Cardiac fibroblast (primary cell): ENCODE results near the gene B4GALT5.
"Not testable (repeated sequence)": the region's sequence is repeated elsewhere in the genome, so short reads cannot be mapped to it uniquely, and the experiment has no call there.

Experiments
- DNase-seq, 2 donors: peaks; one replicate each; pipeline versions ENCODE4 v3.0.0 to v3.0.0-alpha.2; 2010; ENCODE audit warnings: low read depth in 2 of 2
- H3K4me3 ChIP-seq, 2 donors: replicated peaks in 1 of 2; 1 replicate in 1 of 2; 2 replicates in 1 of 2; pipeline ENCODE4 v1.5.1; 2011; ENCODE audit warnings: low read depth in 2 of 2, low read length in 2 of 2, mild to moderate bottlenecking in 2 of 2, moderate library complexity in 1 of 2
- CTCF ChIP-seq: IDR thresholded peaks from one replicate; pipeline ENCODE4 v1.5.1; 2011; ENCODE audit warnings: low read depth, mild to moderate bottlenecking, low read length, inconsistent platforms

The B4GALT5 gene

DNA sequence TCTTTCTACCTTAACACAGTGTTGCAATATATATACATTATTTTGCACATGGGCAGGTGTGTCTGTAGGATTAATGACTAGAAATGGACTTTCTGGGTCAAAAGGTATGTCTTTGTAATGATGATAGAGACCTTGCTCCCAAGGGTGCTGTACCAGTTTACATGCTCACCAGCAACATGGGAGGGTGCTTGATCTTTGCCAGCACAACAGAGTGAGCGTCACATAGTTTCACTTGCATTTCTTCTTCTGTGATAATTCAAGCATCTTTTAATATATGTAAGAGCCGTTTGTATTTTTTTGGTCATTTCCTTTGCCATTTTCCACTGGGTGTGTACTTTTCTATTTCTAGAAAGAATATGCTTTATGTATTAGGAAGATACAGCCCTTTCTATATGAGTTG is 23.6 kb upstream of the B4GALT5 start:
- TF ChIP-seq CTCF = no peak
- no peak for DNase-seq
- no peak overlapping the region for H3K4me3 ChIP-seq

GRCh38 chr20:49729780-49730179 is 16.1 kb upstream of the B4GALT5 start:
- TF ChIP-seq CTCF = no peak
- peak; percentile 19 to 71 for DNase-seq
- H3K4me3 ChIP-seq = no peak overlapping the region

DNA sequence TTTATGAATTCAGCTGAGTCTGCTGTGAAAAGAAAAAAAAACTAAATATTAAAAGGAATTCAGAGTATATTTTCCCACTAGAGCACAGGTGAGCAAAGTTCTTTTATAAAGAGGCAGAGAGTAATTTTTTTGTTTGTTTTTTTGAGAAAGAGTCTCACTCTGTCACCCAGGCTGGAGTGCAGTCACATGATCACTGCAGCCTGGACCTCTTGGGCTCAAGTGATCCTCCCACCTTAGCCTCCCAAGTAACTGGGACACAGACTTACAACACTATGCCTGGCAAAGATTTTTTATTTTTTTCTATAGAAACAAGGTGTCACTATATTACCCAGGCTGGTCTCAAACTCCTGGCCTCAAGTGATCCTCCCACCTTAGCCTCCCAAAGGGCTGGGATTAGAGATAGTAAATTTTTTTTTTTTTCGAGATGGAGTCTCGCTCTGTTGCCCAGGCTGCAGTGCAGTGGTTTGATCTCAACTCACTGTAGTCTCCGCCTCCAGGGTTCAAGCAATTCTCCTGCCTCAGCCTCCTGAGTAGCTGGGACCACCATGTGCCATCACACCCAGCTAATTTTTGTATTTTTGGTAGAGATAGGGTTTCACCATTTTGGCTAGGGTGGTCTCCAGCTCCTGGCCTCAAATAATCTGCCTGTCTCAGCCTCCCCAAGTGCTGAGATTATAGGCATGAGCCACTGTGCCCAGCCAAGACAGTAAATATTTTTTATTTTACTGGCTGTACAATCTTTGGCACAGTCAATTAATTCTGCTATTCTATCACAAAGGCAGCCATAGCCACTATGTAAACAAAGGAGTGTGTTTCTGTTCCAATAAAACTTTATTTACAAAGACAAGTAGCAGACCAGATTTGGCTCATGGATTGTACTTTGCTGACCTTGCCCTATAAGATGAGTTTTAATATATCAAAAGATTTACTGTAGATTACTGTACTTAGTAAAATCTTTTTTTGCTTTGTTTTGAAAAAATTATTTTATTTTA is 14.5 kb upstream of the B4GALT5 start:
- no peak for TF ChIP-seq CTCF
- no peak overlapping the region for H3K4me3 ChIP-seq
- DNase-seq = no peak

DNA sequence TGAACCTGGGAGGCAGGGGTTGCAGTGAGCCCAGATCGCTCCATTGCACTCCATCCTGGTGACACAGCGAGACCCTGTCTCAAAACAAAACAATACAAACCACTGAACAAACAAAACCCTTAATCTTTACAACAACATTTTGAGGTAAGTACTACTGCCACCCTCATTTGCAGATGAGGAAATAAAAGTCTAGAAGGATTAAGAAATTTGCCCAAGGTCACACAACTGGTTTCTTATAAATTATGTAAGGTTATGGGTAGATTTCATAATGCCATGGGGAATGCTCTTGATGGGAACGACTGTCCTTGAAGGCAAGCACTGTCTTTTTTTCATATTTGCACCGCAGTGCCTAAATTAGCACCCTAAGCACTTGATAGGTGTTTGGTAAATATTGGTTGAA is 13.8 kb upstream of the B4GALT5 start:
- no peak for DNase-seq
- no peak for TF ChIP-seq CTCF
- no peak overlapping the region for H3K4me3 ChIP-seq

DNA sequence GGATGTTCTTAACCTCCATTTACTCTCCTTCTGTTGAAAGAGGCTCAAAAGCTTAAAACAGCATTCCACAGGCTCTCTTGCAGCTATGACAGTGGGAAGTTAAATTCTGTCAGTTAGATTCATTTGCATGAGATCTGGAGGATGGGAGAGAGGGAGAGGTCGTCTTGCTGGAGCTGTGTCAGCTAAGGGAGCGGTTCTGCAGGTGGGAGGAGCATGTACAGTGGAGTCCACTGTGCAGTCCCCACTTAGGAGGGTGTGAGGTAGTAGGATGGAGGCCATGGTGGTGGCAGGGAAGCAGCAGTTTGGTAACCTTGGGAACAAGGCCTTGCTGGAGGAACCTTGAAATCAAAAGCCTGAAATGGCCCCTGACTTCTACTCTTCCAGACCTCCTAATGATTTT is 12.0 kb upstream of the B4GALT5 start:
- DNase-seq = no peak
- TF ChIP-seq CTCF = no peak
- H3K4me3 ChIP-seq = no peak overlapping the region

GRCh38 chr20:49725224-49725606 is 11.5 kb upstream of the B4GALT5 start:
- not testable (repeated sequence) for DNase-seq, H3K4me3 ChIP-seq

GRCh38 chr20:49724408-49725223 is 10.9 kb upstream of the B4GALT5 start:
- DNase-seq = peak; percentile 48 to 78
- H3K4me3 ChIP-seq = no peak overlapping the region
- TF ChIP-seq CTCF = no peak

DNA sequence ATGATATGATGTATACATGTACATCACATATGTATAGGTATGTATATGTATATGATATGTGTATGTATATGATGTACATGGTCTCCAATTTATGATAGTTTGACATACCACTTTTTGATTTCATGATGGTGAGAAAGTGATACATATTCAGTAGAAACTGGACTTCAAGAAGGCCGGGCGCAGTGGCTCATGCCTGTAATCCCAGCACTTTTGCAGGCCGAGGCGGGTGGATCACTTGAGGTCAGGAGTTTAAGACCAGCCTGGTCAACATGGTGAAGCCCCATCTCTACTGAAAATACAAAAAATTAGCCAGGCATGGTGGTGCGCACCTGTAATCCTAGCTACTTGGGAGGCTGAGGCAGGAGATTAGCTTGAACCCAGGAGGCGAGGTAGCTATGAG is 10.1 kb upstream of the B4GALT5 start:
- H3K4me3 ChIP-seq, DNase-seq: not testable (repeated sequence)

GRCh38 chr20:49721326-49721725 is 7.6 kb upstream of the B4GALT5 start:
- not testable (repeated sequence) for H3K4me3 ChIP-seq, DNase-seq
